HT1080 (cell line): ENCODE measurements around the gene CDH2. TPM values are rescaled to one million over a fixed set of nuclear protein-coding genes. Genes with fewer than 3 reads are reported as not detected.

Experiments
- DNase-seq: peaks from one replicate; pipeline ENCODE4 v3.0.0-alpha.2; 2015; ENCODE audit warnings: low read depth
- total RNA-seq: library from RNA; depleted of rRNA; stranded (reverse); fragments of >200 nt; shearing (Covaris generic); gene quantifications from 2 replicates; pipeline ENCODE4 v1.2.3, GENCODE V29; 2014

CDH2 gene
- total RNA-seq, 1 experiment from 2014 or later: 60.4 TPM

DNA sequence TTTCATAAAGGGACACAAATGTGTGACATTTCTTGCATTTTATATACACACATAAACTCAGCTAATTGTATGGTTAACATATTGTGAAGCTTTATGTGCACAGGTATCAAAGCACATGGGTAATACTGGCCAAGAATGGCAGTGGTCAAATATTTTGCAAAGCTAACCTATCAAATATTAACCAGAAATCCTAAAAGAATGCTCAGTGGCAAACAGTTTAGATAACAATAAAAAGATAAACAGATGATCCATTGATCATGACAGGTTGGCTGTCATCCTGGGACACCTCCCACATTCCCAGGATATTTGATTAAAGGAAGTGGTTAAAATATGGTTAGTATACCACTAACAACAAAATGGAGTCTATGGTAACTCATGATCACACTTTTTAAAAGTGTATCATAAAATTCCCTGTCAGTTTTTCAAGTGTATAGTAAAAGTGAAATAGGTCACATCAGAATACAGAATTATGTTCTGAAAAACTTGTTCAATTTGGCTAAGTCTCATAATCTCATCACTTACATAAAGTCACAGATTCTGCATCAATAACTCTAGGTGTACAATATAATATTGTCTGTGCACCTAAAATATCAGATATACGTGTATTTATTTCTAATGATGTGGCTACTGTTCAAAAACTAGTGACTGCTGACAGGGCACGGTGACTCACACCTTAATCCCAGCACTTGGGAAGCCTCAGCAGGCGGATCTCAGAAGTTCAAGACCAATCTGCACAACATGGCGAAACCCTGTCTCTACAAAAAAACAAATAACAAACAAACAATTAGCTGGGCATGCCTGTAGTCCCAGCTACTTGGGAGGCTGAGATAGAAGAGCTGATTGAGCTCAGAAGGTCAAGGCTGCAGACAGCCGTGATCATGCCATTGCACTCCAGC is 48.9 kb downstream of the CDH2 start:
- peak; percentile 47 for DNase-seq

DNA sequence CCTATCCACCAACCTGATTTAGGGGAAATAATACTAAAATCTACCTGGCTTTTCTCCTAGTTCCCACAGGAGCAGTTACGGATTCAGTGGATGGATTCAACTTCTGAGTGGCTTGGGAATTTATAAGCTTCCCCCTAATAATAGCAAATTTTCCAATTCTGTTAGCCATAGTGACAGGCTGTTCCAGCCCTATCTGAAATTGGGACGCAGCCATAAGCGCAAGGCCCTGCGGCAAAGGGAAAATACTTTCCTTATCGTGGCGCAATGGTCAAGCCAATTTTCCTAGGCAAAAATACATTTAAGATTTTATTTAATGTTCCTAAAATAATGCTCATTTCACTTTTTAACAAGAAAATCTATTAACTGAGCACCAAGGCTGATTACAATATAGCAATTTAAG is 49.7 kb downstream of the CDH2 start:
- DNase-seq: no peak

DNA sequence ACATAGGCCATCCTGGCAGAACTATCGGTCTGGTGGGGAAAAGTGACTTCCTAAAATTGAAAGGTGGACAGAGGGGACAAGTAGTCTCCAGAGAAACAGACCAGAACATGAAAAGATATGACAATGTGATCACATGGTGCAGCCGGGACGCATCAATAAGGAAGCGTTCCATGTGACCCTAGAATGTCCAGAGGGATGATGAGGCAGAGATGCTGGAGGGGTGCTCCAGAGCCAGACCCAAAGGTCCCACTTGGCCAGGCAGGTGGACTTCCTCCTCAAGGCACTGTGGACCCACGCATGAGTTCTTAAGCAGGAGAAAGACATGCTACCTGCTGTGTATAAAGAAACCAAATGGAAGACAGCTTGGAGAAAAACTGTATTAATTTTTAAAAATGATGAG is 50.2 kb downstream of the CDH2 start:
- no peak for DNase-seq

GRCh38 chr18:28125051-28125450 is 51.9 kb downstream of the CDH2 start:
- no peak for DNase-seq

- no peak for DNase-seq
Measured at GRCh38 chr18:28124131-28125029, 52.5 kb downstream of the CDH2 start.

DNA sequence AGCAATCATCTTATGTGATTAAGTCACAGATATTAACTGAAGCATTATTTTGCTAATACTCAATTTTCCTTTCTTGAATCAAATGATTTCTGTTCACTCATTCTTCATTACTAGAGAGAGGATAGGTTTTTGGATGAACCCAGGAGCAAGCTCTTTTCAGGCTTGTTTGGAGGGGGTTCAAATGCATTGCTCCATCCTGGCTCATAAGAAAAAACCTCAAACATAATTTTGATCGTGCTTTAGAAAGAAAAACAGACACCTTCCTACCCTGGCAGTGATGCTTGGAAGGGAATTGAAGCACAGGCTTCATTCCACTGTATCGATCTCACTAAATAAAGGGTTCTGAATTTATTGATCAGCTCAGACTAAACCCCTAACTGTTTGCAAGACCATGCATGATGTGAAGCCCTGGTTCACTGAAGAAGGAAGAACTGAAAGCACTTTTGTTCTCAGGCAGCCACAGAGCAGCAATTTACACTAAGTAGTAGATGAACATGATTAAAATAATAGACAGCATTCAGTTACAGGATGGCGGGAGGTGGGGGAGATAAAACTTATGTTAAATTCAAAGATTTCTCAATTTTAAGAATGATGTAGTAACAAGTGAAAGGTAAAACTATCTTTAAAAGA is 53.4 kb downstream of the CDH2 start:
- no peak for DNase-seq

DNA sequence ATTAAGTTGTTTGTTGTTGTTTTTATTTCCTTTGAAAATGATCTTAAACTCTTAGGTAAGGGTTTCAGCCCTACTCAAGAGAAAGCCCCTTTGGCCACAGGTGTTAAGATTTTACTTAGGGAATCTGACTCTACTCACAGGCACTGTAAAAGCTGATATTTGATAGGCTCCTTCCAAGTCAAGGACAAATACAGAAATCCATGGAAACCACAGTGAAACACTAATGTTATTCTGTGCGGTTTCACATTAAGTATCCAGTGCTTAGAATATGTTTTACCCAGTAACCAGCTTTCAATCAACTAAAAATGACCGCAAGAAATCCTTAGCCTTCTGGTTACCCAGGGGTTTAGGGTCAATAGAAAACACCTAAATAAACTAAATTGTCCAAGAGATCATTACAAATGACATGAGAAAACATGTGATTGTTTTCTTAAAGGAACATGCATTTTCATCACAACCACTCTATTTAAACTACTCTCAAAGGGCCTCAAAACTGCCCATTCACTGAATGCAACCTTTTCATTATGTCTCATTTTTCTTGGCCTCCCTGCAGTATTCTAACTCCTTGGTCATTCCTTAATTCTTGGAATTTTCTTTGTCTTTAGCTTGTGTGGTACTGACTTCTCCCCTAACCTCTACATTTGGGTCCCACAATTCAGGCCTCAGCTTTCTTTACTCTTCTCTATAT is 56.0 kb downstream of the CDH2 start:
- DNase-seq: no peak

- no peak for DNase-seq
Measured at GRCh38 chr18:28116461-28116860, 60.5 kb downstream of the CDH2 start.

GRCh38 chr18:28115149-28115550 is 61.8 kb downstream of the CDH2 start:
- DNase-seq: peak; percentile 99

GRCh38 chr18:28114472-28114871 is 62.5 kb downstream of the CDH2 start:
- DNase-seq: peak; percentile 71

DNA sequence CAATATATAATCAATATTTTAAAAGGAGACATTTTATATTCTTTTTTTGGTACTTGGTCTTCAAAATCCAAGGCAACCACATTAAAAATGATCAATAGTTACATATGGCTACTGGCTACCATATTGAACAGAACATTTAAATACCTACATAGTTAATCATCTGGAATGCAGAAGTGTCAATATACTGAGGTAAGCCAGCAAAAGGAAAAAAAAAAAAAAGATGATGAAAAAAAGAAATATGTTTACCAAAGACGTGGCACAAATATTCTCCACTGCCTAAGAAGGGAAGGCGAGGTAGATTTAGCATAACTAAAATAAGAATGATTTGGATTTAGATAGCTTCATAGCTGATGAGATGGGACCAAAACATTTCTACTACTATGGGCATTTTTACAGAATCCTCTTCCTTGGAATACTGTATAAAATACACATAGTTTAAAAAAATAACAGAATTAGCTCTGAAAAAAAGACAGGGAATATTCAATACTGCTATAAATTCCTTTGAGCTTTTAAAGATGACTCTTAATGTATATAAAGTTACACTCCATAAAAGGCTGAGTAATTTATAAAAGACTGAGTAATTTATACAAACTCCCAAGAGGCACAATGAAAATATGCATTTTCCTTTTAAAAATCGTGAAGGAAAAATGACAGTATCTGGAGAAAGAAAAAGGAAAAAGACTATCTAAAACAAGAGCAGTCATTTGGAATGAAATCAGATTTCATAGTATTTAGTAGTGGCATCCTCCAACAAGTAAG is 63.5 kb downstream of the CDH2 start:
- no peak for DNase-seq

GRCh38 chr18:28112056-28112470 is 64.9 kb downstream of the CDH2 start:
- DNase-seq: peak; percentile 83

DNA sequence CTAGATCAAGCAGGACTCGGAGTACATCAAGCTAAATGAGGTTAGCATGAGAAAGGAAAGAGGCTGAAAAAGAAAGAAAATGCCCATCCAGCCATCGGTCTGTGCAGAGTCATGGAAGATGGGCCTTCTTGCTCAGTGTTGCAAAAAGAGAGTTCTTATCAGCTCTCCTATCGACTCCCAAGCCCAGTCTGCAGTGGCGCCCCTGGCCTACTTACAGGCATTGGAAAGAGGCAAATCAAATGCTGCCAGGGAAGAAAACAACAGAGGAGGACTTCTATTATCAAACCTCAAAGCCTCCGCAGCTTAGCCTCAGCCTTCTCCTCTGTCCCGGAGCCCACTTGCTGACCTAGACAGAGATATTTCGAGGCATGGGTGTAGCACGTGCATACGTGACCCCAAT is 66.0 kb downstream of the CDH2 start:
- DNase-seq: no peak

- DNase-seq: no peak
Measured at GRCh38 chr18:28109781-28110560, 67.0 kb downstream of the CDH2 start.

DNA sequence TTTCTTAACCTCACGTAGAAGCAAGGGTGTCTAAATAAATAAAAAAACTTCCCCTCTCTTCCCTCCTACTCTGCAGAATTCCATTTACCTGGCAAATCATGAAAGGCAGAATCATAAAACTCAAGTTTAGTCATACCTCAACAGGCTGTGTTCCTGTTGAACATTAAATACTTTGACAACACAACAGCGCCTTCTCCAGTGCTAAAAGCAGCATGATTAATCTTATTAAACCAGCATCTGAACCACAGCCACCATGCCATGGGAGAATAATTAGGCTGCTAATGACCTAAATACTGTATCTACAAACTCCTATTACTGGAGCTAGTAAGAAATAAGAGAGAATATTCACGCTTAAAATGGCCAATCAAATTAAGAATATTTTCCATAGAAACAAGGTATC is 68.1 kb downstream of the CDH2 start:
- DNase-seq: no peak

DNA sequence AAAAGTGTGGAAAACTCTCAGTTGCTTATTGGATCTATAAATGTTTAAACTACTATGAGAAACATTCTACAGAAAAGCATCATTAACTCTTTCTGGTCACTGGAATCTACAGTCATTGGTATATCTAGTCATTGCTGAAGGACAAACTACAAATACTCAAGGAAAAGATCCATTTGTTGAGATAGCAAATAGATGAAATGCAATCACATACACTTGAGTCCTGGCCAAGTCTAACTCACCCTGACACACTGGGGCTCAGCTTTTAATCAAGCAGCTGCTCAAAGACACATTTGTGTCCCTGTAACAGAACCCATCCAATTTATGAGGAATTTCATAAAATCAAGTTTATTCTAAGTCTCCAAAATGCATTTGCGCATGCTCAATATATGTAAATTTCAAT is 68.7 kb downstream of the CDH2 start:
- no peak for DNase-seq

GRCh38 chr18:28099237-28099636 is 77.7 kb downstream of the CDH2 start:
- DNase-seq: no peak

GRCh38 chr18:28095631-28096030 is 81.3 kb downstream of the CDH2 start:
- peak; percentile 21 for DNase-seq

- DNase-seq: peak; percentile 34
Measured at GRCh38 chr18:28095041-28095440, 81.9 kb downstream of the CDH2 start.

DNA sequence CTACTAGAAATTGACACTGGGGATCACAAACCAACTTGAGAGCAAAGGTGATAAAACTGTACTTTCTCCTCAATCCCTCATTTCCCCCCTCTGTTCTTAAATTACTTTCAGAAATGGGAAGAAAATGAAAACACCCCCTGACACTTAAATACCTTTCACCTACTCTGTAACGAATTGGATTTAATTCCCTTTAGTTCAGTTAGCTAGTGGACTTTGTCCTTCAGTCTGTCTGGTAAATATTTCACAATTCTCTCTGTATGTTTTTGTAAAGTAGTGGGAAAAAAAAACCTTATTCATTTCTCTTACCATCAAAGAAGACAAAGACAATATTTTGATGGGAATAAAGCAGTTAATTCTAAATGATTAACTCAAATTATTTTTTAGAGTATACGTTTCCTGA is 85.7 kb downstream of the CDH2 start:
- no peak for DNase-seq
